ENCODE data around the gene CSNK1D.
A peak's percentile ranks its signal among the peaks of the same experiment; 100 is the strongest.
"Not testable (repeated sequence)": the region's sequence is repeated elsewhere in the genome, so short reads cannot be mapped to it uniquely, and the experiment has no call there.

The CSNK1D gene

DNA sequence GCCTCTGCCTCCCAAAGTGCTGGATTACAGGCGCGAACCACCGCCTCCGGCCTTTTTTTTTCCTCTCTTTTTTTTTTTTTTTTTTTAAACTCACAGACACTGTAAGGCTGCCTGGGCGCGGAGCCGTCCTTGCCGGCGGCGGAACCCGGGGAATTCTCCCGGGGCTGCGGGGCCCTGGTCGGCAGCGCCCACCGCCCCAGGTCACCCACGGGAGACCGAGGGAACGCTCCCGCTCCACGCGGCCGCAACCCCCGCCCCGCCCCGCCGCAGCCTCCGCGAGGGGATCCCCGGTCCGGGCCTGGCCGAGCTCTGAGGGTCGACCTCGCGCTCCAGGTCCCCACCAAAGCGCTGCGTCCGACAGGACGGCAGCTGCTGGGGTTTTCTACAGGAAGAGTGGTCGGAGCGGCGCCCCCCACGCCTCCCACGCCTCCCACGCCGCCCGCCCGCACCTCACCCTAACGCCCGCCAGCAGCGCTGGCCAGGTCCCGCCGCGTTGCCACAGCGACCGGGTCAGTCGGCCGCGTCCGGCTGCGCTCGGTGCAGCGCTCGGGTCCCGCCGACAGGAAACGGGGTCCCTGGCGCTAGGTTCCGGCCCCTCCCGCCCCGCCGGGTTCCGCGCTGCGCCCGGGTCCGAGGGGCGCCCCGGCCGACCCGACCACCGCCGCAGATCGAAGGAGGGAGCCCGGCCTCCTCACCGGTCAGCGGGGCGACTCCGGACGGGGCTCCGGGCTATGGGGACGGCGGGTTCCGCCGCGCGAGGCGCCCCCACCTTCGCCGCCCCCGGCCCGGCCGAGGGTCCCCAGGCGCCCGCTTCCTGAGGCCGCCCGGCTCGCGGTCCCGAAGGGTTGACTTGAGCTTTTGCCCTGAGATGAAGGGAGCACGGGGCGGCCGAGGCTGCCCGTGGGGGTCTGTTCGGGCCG is 60.9 kb downstream of the CSNK1D start, which contains the start of gene CCDC57:
TSS of gene CCDC57 (minus strand) at position 512 of the 920 bp plus-strand sequence. CDS start 10,898 bp downstream, outside the sequence.
- H3K4me3 ChIP-seq: peak within 1 kb of the TSS; percentile 80 to 98 (median 91)
- H3K27ac ChIP-seq: peak within 1 kb of the TSS; percentile 71 to 98 (median 91)

GRCh38 chr17:82210655-82211054 is 62.8 kb downstream of the CSNK1D start:
- not testable (repeated sequence) for H3K27ac ChIP-seq, H3K4me3 ChIP-seq

DNA sequence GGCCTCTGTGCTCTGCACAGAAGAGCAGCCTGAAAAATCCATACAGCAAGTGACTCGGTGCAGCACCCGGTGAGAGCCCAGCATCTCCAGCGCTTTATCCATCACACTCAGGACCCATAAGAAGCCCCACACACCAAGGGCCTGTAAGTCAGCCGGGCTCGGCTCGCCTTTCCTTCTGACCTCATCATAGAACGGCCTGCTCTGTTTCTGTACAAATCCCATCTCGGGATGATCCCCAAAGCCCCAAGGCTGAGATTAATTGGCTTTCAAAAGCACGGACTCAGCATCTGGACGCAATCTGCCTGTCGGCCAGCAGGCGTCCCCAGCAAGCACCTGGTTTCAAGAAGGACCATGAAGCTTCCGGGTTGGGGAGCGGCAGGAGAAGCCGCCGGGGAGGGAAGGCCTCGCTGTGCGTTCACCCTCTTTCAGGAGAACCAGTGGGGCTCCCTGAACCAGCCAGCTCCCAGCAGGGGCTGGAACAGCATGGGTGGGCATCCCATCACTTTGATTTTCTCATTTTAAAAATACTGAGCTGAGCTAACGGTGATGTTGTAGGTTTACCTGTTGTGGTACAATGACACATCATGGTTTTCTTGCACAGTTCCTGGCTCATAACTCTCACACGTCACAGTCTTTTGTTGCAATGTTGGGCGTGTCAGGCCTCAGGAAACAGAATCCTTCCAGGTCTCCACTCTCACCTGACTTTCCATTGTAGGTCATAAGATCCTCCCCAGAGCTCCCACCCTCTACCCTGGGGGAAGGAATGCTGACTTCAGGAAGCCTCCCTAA is 67.6 kb downstream of the CSNK1D start:
- H3K4me3 ChIP-seq: peak overlapping the region in 1 of 7 experiments; percentile 7
- H3K27ac ChIP-seq: peak overlapping the region in 20 of 21 experiments; percentile 1 to 91 (median 70)

GRCh38 chr17:82204831-82205719 is 68.4 kb downstream of the CSNK1D start:
- Histone ChIP-seq H3K27ac (peak overlapping the region in 14 of 21 experiments; percentile 6 to 91 (median 77)), H3K4me3 (no peak overlapping the region)

- no peak overlapping the region for H3K27ac ChIP-seq
These were observed 69.6 kb downstream of the CSNK1D start for GRCh38 chr17:82203920-82204319.

DNA sequence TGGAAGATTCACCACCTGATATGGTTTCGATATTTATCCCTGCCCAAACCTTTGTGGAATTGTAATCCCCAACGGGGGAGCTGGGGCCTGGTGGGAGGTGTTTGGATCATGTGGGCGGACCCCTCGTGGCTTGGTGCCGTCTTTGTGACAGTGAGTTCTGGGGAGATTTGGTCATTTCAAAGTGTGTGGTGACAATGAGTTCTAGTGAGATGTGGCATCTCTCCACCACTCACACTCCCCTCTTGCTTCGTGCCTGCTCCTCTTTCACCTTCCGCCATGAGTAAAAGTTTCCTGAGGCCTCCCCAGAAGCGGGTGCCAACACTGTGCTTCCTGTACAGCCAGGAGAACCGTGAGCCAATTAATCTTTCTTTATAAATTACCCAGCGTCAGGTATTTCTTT is 70.5 kb downstream of the CSNK1D start:
- Histone ChIP-seq H3K27ac (no peak overlapping the region), H3K4me3 (no peak overlapping the region)

More at GRCh38 chr17:82203920-82204319, 69.6 kb downstream of the CSNK1D start:
- H3K4me3 ChIP-seq: no peak overlapping the region

GRCh38 chr17:82201498-82201910 is 72.0 kb downstream of the CSNK1D start:
- Histone ChIP-seq H3K4me3 (no peak overlapping the region), H3K27ac (peak overlapping the region in 1 of 21 experiments; percentile 46)

- Histone ChIP-seq H3K27ac (peak overlapping the region in 4 of 21 experiments; percentile 34 to 54 (median 48)), H3K4me3 (no peak overlapping the region)
These were observed 72.6 kb downstream of the CSNK1D start for GRCh38 chr17:82200743-82201497.

GRCh38 chr17:82200135-82200534 is 73.4 kb downstream of the CSNK1D start:
- H3K27ac ChIP-seq: peak overlapping the region in 4 of 21 experiments; percentile 34 to 54 (median 48)
- H3K4me3 ChIP-seq: no peak overlapping the region

GRCh38 chr17:82199496-82199895 is 74.0 kb downstream of the CSNK1D start:
- H3K4me3 ChIP-seq: no peak overlapping the region
- no peak overlapping the region for H3K27ac ChIP-seq

DNA sequence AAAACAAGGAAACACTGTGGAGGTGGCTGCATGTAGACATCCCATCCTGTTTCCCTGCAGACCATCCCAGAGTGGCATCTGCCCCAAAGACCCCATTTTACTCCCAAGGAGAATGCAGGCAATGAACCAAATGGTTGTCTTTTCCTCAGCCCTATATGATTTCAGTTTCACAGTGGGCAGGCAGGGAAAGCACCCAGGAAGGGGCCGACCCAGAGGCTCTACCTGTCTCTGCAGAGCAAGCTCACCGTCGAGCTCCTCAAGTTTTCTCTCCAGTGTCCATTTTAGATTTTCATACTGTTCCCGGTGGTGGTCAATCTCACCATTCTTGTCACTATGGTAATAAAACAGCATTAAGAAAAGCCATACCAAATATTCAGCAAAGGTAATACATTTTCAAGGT is 75.4 kb downstream of the CSNK1D start:
- no peak overlapping the region for H3K4me3 ChIP-seq
- H3K27ac ChIP-seq: peak overlapping the region in 1 of 21 experiments; percentile 21

DNA sequence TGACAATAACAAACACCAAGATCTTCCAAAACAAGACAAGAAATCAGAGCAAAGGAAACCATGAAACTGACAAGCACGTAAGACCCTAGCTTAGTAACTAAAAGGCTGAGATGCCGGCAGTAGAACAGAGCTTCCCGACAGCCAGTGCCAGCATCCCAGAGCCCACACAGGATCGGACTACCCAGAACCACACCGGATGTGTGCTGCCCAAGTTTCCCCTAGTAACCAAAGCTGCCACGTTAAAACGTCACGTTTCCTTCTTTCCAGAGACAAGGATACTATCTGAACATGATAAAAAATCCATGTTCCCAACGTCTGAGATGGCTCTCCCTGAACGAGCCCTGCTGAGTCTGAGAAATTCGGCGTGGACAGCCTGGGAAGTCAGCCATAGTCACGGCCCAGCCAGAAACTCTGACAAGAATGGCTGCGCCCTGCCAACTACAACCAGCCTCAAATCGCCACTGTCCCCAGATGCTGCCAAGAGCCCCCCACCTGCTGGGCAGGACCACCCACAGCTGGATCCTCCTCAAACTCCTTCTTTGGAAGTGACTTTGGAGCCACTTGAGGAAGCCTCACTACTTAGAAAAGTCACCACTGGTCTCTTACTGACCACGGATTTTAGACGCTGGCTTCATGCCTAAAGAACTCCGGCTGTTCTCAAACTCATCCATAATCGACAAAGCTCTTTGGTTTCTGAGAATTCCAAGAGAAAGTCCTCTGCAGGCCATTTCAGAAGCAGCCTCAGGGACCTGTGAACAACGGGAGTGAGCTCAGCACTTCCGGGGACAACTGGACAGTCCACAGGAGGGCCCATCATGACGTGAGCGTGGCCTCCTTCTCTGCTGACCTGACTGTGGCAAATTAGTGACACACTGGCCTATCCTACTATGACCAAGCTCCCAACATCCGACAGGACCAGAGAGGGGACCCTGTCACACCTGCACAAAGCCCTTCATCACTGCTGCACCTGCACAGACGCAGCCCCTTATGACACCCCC is 77.5 kb downstream of the CSNK1D start:
- no peak overlapping the region for H3K27ac ChIP-seq
- no peak overlapping the region for H3K4me3 ChIP-seq

GRCh38 chr17:82194765-82195164 is 78.7 kb downstream of the CSNK1D start:
- Histone ChIP-seq H3K4me3 (no peak overlapping the region), H3K27ac (no peak overlapping the region)

- Histone ChIP-seq H3K27ac (peak overlapping the region in 9 of 21 experiments; percentile 9 to 67 (median 42)), H3K4me3 (no peak overlapping the region)
These were observed 79.8 kb downstream of the CSNK1D start for GRCh38 chr17:82193520-82194220.

- not testable (repeated sequence) for H3K27ac ChIP-seq, H3K4me3 ChIP-seq
These were observed 80.5 kb downstream of the CSNK1D start for GRCh38 chr17:82193050-82193449.
